ENCODE measurements around the gene HBEGF.

HBEGF gene

GRCh38 chr5:140309706-140310249, 36.6 kb downstream of the HBEGF start:
- in situ Hi-C loops (cut with MboI; ENCODE audit: low sequenced_read_pairs) = no loop called here

DNA sequence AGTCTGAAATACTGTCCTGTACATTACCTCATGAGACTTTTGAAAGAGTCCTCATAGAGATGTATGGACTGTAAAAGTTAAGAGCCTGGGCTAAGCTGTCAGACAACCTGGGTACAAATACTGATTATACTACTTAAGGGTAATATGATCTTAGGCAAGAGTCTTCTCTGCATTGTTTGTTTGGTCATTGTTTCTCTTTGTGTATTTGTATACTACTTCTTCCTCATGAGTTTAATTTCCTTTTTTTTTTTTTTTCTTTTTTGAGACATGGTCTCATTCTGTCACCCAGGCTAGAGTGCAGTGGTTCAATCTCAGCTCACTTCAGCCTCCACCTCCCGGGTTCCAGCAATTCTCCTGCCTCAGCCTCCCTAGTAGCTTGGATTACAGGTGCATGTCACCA, 40.9 kb downstream of the HBEGF start:
- in situ Hi-C loops (cut with MboI; ENCODE audit: low sequenced_read_pairs) = no loop called here

DNA sequence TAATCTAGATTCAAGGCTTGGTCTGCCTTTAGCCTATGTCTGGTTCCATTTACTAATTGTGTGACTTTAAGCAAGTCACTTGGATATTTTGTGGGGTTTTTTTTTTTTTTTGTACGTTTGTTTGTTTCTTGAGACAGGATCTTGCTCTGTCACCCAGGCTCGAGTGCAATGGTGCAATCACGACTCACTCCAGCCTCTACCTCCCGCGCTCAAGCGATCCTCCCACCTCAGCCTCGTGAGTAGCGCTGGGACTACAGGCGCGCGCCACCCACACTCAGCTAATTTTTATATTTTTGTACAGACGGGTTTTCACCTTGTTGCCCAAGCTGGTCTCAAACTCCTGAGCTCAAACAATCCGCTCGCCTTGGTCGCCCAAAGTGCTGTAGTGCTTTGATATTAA, 42.4 kb downstream of the HBEGF start:
- in situ Hi-C loops (cut with MboI; ENCODE audit: low sequenced_read_pairs) = no loop called here

DNA sequence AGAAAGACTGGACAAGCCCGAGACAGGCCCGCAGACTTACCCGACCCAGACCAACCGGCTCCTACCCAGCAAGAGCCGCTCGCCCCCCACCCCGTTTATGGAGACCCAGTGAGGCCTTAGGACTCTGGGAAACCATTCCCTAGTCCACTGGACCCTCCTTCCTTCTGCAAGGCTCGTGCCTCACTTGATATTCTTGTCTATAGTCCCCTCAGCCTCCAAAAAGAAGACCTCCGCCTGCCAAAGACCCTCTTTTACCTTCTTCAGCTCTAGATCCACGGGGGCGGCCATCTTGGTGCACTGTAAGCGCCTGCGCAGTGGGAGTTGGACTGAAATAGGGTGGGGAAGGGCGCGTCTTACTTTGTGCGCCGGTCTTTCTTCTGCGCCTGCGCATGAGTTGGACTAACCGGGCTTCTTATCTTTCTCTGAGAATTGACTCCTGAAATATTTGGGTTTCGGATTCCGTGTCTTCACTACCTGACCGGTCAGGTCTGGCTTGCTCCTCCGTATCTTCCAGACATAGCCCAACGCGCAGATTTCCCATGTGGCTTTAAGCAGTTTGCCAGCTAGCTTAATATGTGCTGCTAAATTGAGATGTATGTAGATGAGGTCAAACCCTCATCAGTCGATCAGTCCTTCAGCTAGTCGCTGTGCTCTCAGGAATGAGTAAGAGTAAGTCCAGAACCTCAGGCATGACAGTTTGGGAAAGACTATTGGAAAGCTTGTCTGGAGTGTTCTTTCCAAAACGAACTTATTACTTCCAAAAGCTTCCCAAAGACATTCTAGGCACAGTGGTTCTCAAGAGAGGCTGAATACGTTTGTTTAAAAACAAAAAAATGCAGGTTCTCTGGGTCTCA, 43.4 kb downstream of the HBEGF start, which contains the start of gene PFDN1:
Gene PFDN1, minus strand, starts transcription at position 316 of the 854 bp plus-strand sequence. Its CDS starts 28 bp downstream, at position 288.
- in situ Hi-C loops (cut with MboI; ENCODE audit: low sequenced_read_pairs) = no loop called here

DNA sequence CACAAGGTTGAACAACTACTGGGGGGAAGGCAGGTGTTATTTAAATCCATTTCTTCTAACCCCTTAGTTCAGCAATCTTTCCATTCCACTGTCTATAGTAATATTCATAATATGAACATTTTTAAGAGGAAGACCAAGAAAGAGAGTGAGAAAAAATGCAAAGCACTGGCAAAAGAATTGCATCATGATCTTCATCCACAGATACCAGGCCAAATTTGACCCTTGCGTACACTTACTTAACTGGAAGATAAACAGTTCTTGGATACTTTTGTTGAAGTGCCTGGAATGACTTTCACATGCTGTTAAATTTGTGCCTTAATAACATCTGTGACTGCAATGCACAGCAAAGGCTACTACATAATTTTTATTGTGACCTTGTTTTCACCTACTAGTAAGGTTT, 45.3 kb downstream of the HBEGF start:
- in situ Hi-C loops (cut with MboI; ENCODE audit: low sequenced_read_pairs) = no loop called here

DNA sequence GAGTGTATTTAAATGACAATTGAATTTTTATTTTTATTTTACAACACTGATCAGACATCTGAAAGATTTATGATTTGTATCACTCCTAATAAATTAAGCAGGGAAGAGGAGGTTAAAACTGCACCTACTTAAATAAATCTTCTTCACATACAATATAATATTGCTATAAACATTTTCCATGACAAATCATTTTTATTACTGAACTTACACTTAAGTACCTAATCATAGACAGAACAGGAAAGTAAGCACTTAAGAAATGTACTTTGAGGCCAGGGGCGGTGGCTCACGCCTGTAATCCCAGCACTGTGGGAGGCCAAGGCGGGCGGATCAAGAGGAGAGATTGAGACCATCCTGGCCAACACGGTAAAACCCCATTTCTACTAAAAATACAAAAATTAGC, 47.3 kb downstream of the HBEGF start:
- in situ Hi-C loops (cut with MboI; ENCODE audit: low sequenced_read_pairs) = no loop called here

- in situ Hi-C loops (cut with MboI; ENCODE audit: low sequenced_read_pairs) = no loop called here
These were observed 48.2 kb downstream of the HBEGF start for GRCh38 chr5:140298183-140298601.

- in situ Hi-C loops (cut with MboI; ENCODE audit: low sequenced_read_pairs) = no loop called here
These were observed 49.1 kb downstream of the HBEGF start for GRCh38 chr5:140297283-140297682.

GRCh38 chr5:140296289-140296688, 50.1 kb downstream of the HBEGF start:
- in situ Hi-C loops (cut with MboI; ENCODE audit: low sequenced_read_pairs) = no loop called here

DNA sequence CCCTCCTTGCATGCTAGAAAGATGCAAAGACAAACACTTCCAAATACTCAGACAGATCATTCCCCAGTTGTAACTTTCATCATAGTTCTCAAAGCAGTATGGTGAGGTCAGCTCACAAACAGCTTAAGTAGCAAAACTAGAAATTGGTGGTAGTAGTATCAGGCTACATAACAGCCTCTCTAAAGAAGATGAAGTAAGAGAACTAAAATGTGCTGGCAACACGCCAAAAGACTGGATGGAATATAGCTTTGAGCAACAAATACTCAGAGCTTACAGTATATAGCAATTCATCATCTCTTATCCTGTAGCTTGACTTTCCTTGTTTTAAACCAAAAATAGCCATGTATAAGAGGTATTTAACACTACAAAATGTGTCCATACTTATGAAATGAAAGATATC, 51.0 kb downstream of the HBEGF start:
- in situ Hi-C loops (cut with MboI; ENCODE audit: low sequenced_read_pairs) = no loop called here

DNA sequence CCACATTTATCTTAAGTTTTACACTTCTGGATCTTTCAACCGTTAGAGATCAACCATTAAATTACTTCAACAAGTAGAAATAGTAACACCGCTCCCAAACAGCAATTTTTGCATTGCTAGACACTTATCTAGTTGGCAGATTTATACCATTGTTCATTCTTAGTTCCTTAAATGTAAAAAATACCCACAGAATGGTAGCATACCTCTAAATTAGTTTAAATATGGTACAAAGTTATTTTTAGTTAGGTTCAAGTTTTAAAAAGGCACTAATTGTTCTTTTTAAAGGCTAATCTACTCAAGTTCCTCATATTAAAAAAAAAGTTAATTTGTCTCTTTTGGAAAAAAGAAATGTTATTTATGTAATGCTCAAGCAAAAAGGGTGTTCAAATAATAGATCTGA, 51.6 kb downstream of the HBEGF start:
- in situ Hi-C loops (cut with MboI; ENCODE audit: low sequenced_read_pairs) = no loop called here

DNA sequence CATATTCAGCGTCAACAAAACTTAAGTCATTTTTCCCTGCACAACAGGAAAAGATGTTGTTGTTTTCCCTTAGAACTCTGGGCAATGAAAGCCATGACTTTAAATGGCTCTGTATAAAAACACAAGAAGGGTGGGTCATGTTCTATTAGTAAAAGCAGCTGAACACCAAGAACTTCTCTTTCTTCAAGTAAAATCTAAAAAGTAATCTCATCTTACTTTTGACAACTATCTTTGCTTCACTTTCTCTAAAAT, 52.6 kb downstream of the HBEGF start:
- in situ Hi-C loops (cut with MboI; ENCODE audit: low sequenced_read_pairs) = no loop called here

DNA sequence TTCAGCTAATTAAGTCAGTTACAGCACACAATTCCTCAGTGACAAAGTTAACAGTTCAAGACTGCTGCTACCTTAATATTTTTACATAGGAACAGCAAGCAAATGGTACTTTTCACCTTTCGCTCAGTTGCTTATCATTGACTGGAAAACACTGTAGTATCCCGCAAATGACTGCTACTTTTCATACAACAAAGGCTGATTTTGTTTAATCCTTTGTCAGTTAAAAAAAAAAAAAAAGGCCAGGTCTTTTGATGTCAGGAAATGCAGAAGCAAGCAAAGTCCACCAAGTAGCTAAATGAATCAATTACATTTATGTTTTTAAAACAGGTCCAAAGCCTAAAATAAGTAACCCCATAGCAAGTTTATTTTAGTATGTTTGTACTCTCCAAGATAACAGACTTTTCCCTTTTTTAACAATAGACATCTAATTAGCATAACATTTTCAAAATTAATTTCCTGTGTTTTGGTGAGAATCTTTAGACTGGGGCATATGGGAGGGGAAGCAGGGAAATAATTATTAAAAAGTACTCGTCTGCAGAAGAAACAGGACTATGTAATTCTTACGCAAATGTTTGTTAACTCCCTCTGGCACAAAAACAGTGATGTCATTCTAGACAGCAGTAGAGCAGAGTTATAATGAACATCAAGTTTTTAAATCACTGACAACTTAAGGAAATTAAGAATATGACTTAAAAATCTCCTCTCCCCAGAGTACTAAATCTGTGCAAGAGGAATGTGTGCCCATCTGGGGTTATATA, 53.1 kb downstream of the HBEGF start:
- in situ Hi-C loops (cut with MboI; ENCODE audit: low sequenced_read_pairs) = no loop called here

- in situ Hi-C loops (cut with MboI; ENCODE audit: low sequenced_read_pairs) = no loop called here
These were observed 54.0 kb downstream of the HBEGF start for GRCh38 chr5:140292212-140293036.

DNA sequence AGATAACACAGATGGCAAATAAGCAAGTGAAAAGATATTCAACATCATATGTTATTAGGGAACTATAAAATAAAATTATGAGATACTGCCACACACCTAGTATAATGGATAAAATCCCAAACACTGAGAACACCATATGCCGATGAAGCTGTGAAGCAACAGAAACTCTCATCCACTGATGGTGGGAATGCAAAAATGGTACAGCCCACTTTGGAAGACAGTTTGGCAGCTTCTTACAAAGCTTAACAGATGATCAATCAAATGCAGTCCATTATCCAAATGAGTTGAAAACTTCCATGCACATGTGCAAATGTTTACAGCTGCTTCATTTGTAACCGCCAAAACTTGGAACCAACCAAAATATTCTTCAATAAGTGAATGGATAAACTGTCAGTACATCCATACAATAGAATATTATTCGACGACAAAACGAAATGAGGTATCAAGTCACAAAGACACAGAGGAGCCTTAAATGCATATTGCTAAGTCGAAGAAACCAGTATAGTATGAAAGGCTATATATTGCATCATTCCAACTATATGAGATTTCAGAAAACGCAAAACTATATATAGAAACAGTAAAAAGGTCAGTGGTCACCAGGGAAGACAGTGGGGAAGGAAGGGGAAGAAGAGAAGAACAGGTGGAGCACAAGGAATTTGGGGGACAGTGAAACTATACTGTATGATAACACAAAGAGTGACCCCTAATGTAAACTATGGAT, 58.4 kb downstream of the HBEGF start:
- in situ Hi-C loops (cut with MboI; ENCODE audit: low sequenced_read_pairs) = no loop called here

DNA sequence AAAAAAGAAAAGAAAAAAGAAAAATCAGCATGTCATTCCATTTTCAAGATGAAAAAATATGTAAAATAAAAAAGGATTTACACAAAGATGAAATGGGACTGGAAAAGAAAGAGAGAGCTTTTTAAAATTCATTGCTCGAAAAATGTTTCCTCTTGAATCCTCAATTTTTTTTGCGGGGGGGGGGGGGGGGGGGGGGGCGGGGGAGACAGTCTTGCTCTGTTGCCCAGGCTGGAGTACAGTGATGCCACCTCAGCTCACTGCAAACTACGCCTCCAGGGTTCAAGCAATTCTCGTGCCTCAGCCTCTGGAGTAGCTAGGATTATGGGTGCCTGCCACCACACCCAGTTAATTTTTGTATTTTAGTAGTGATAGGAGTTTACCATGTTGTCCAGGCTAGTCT, 60.0 kb downstream of the HBEGF start:
- in situ Hi-C loops (cut with MboI; ENCODE audit: low sequenced_read_pairs) = no loop called here

GRCh38 chr5:140284013-140284412, 62.4 kb downstream of the HBEGF start:
- in situ Hi-C loops (cut with MboI; ENCODE audit: low sequenced_read_pairs) = no loop called here

Data from HL-60/S4 (cell line).